Measurements from ENCODE around the gene LKAAEAR1. TPM values are rescaled to one million over a fixed set of nuclear protein-coding genes. Genes with fewer than 3 reads are reported as not detected.
A peak's percentile ranks its signal among the peaks of the same experiment; 100 is the strongest.

The LKAAEAR1 gene
- total and polyA plus RNA-seq, 2 of the 13 experiments (the other 11 are each of a cell fraction or from before 2014, with no cell fraction given), result not detected

DNA sequence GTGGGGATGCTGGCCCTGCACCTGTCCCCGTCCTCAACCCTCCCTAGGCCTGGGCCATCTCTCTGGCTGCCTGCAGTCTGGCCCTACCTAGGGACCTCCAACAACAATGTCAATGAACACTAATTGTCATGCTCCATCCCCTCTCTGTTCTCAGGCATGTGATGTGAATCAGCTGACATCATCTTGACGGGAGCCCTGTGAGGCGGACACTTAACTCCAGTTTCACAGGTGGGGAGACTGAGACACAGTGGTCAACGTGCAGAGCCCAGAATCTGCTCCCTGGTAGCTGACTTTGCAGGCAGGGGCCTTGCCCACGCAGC, 22.0 kb downstream of the LKAAEAR1 start:
- ATAC-seq (no peak), DNase-seq (ENCODE audit: low spot score) (no peak), FAIRE-seq (peak; percentile 8)
- BruUV-seq (replicated peaks), result TSS peak; percentile 92
- peaks cover 0 to 3% of the 10 kb centered on the region in 2 experiments; a peak in 2 of 5 replicates for H3K27me3 ChIP-seq (ENCODE audit: control insufficient read depth in 1 of 2, insufficient read depth in 2 of 2, low read length in 2 of 2)
- no peak overlapping the region for H2AFZ ChIP-seq (ENCODE audit: low read length)
- WGBS (ENCODE audit: low lambda C conversion rate), result 31% methylated on average over 5 of the region's 5 CpGs
- H3K4me1 ChIP-seq (ENCODE audit: insufficient read depth, low read length), result peaks cover 67% of the 10 kb centered on the region
- peak overlapping the region; percentile 82 to 98 (median 90) for H3K4me3 ChIP-seq (replicated peaks in 1 of 3; ENCODE audit: insufficient read depth in 1 of 3, low read depth in 2 of 3, low read length in 3 of 3)
- peak overlapping the region; percentile 66 for H3K27ac ChIP-seq (ENCODE audit: extremely low read length, insufficient read depth, low read length)
- peak overlapping the region; percentile 95 for H3K4me2 ChIP-seq (ENCODE audit: low read depth, low read length)
- H3K36me3 ChIP-seq (replicated peaks in 1 of 2; ENCODE audit: control insufficient read depth in 1 of 2, insufficient read depth in 2 of 2, low read length in 2 of 2), result no peaks in the 10 kb centered on the region
- ChIA-PET CTCF (ENCODE audit: low intra/inter-chr PET ratio, low total read pairs) (interaction anchor here (1.5 kb wide), 1 partner anchor 81 kb away, joined by 4 read pairs; the partner anchor contains the start of gene PRPF6), POLR2A (interaction anchor here (0.9 to 4.6 kb wide), 21 partner anchors 10 to 420 kb away, joined by 3 to 113 read pairs (median 6); partner anchors contain the start of genes C20orf204, LKAAEAR1, OPRL1 and PRPF6)
- no peaks in the 10 kb centered on the region for H3K9me3 ChIP-seq (ENCODE audit: low read length)
- in situ Hi-C loops (cut with HindIII; ENCODE audit: extremely low pct_ligation_motif_present, low pct_unique_long_range_greater_than_20kb), result no loop called here
- intact Hi-C loops (cut with micrococcal nuclease; ENCODE audit: unreplicated experiment), result no loop called here
- no peaks in the 10 kb centered on the region for H3K79me2 ChIP-seq (ENCODE audit: insufficient read depth, low read length)
- H3K9ac ChIP-seq (ENCODE audit: insufficient read depth, low read depth, low read length), result peak overlapping the region; percentile 82
- H4K20me1 ChIP-seq (ENCODE audit: insufficient read depth, low read length), result peaks cover 4% of the 10 kb centered on the region; the same call in 1 of the 2 replicates
- TF ChIP-seq ZNF546 (CRISPR knock-in tag; conservative IDR thresholded peaks at IDR 0.05) (no peak), ZFP90 (CRISPR knock-in tag; IDR thresholded peaks at IDR 0.05; ENCODE audit: borderline replicate concordance) (no peak), GABPA (IDR thresholded peaks at IDR 0.05; ENCODE audit: low read depth, low read length) (no peak), GABPA (CRISPR knock-in tag; IDR thresholded peaks at IDR 0.05; ENCODE audit: low read depth) (no peak), ZNF749 (CRISPR knock-in tag; IDR thresholded peaks at IDR 0.05; ENCODE audit: borderline replicate concordance) (no peak), XBP1 (CRISPR knock-in tag; IDR thresholded peaks at IDR 0.05) (0 out of 2 replicates have a peak, but pooled peaks have one; percentile 3), ZSCAN29 (CRISPR knock-in tag; conservative IDR thresholded peaks at IDR 0.05) (peak; percentile 11; the same call in 1 of the 2 replicates), ZC3H4 (CRISPR knock-in tag; IDR thresholded peaks at IDR 0.05; ENCODE audit: borderline replicate concordance) (peak; percentile 86; the same call in 1 of the 2 replicates), JUNB (CRISPR knock-in tag; IDR thresholded peaks at IDR 0.05; ENCODE audit: borderline replicate concordance) (no peak), HNF4G (IDR thresholded peaks at IDR 0.05; ENCODE audit: borderline replicate concordance, low read depth, low read length) (no peak), HNF4G (CRISPR knock-in tag; IDR thresholded peaks at IDR 0.05; ENCODE audit: borderline replicate concordance, low read depth) (no peak), NFYC (CRISPR knock-in tag; IDR thresholded peaks at IDR 0.05) (peak; percentile 1; the same call in 1 of the 2 replicates), SSRP1 (CRISPR knock-in tag; IDR thresholded peaks at IDR 0.05) (peak; percentile 37; the same call in 1 of the 2 replicates), WIZ (CRISPR knock-in tag; IDR thresholded peaks at IDR 0.05) (0 out of 2 replicates have a peak, but pooled peaks have one; percentile 47), ZNF468 (CRISPR knock-in tag; IDR thresholded peaks at IDR 0.05) (0 out of 2 replicates have a peak, but pooled peaks have one; percentile 86), CENPT (CRISPR knock-in tag; IDR thresholded peaks at IDR 0.05; ENCODE audit: low read depth) (no peak), HMGA1 (CRISPR knock-in tag; conservative IDR thresholded peaks at IDR 0.05) (no peak)
- TF ChIP-seq, protein P1, sequence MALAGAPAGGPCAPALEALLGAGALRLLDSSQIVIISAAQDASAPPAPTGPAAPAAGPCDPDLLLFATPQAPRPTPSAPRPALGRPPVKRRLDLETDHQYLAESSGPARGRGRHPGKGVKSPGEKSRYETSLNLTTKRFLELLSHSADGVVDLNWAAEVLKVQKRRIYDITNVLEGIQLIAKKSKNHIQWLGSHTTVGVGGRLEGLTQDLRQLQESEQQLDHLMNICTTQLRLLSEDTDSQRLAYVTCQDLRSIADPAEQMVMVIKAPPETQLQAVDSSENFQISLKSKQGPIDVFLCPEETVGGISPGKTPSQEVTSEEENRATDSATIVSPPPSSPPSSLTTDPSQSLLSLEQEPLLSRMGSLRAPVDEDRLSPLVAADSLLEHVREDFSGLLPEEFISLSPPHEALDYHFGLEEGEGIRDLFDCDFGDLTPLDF (CRISPR knock-in tag; IDR thresholded peaks at IDR 0.05), result no peak
- TF ChIP-seq, protein P2, sequence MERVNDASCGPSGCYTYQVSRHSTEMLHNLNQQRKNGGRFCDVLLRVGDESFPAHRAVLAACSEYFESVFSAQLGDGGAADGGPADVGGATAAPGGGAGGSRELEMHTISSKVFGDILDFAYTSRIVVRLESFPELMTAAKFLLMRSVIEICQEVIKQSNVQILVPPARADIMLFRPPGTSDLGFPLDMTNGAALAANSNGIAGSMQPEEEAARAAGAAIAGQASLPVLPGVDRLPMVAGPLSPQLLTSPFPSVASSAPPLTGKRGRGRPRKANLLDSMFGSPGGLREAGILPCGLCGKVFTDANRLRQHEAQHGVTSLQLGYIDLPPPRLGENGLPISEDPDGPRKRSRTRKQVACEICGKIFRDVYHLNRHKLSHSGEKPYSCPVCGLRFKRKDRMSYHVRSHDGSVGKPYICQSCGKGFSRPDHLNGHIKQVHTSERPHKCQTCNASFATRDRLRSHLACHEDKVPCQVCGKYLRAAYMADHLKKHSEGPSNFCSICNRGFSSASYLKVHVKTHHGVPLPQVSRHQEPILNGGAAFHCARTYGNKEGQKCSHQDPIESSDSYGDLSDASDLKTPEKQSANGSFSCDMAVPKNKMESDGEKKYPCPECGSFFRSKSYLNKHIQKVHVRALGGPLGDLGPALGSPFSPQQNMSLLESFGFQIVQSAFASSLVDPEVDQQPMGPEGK (CRISPR knock-in tag; IDR thresholded peaks at IDR 0.05), result no peak
- TF ChIP-seq, protein P3, sequence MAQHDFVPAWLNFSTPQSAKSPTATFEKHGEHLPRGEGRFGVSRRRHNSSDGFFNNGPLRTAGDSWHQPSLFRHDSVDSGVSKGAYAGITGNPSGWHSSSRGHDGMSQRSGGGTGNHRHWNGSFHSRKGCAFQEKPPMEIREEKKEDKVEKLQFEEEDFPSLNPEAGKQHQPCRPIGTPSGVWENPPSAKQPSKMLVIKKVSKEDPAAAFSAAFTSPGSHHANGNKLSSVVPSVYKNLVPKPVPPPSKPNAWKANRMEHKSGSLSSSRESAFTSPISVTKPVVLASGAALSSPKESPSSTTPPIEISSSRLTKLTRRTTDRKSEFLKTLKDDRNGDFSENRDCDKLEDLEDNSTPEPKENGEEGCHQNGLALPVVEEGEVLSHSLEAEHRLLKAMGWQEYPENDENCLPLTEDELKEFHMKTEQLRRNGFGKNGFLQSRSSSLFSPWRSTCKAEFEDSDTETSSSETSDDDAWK (CRISPR knock-in tag; IDR thresholded peaks at IDR 0.05), result no peak
- TF ChIP-seq, protein P4, sequence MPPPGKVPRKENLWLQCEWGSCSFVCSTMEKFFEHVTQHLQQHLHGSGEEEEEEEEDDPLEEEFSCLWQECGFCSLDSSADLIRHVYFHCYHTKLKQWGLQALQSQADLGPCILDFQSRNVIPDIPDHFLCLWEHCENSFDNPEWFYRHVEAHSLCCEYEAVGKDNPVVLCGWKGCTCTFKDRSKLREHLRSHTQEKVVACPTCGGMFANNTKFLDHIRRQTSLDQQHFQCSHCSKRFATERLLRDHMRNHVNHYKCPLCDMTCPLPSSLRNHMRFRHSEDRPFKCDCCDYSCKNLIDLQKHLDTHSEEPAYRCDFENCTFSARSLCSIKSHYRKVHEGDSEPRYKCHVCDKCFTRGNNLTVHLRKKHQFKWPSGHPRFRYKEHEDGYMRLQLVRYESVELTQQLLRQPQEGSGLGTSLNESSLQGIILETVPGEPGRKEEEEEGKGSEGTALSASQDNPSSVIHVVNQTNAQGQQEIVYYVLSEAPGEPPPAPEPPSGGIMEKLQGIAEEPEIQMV (CRISPR knock-in tag; IDR thresholded peaks at IDR 0.05; ENCODE audit: low read depth), result no peak

Data from HepG2 (cell line).